Thymus (tissue), 2 donors: Measurements from ENCODE around the gene BRICD5. TPM values are rescaled to one million over a fixed set of nuclear protein-coding genes. Genes with fewer than 3 reads are reported as not detected.

Experiments
- polyA plus RNA-seq: library from polyadenylated mRNA; stranded (reverse); fragments of 200-250 nt; gene quantifications from one replicate; pipeline ENCODE4 v1.2.3, GENCODE V29; 2013
- total RNA-seq: library from RNA; stranded (reverse); fragments of 120-200 nt; gene quantifications from one replicate; pipeline ENCODE4 v1.2.4, GENCODE V29; 2013
- donor health status: healthy.

The BRICD5 gene
- total and polyA plus RNA-seq, 2 donors, result 4.0 to 21.3 TPM

Other genes with a start within 250 kb of the BRICD5 start
- gene RPS2, start 246.0 kb downstream of the BRICD5 start, total RNA-seq, result 2,266 TPM
- 2,485 TPM for gene RPS2, start 246.0 kb downstream of the BRICD5 start, polyA plus RNA-seq
- not detected for gene RNF151, start 244.0 kb downstream of the BRICD5 start, total RNA-seq
- 0.82 TPM for gene RNF151, start 244.0 kb downstream of the BRICD5 start, polyA plus RNA-seq
- gene TBL3, start 238.8 kb downstream of the BRICD5 start, total RNA-seq, result 28.4 TPM
- 52.3 TPM for gene TBL3, start 238.8 kb downstream of the BRICD5 start, polyA plus RNA-seq
- 2.2 TPM for gene NOXO1, start 229.4 kb downstream of the BRICD5 start, total RNA-seq
- gene NOXO1, start 229.4 kb downstream of the BRICD5 start, polyA plus RNA-seq, result 5.7 TPM
- 16.1 TPM for gene GFER, start 226.7 kb downstream of the BRICD5 start, total RNA-seq
- 28.0 TPM for gene GFER, start 226.7 kb downstream of the BRICD5 start, polyA plus RNA-seq
- 1.2 TPM for gene SYNGR3, start 220.9 kb downstream of the BRICD5 start, total RNA-seq
- gene SYNGR3, start 220.9 kb downstream of the BRICD5 start, polyA plus RNA-seq, result 2.7 TPM
- gene ZNF598, start 201.0 kb downstream of the BRICD5 start, total RNA-seq, result 5.7 TPM
- gene ZNF598, start 201.0 kb downstream of the BRICD5 start, polyA plus RNA-seq, result 46.2 TPM
- gene NPW, start 191.1 kb downstream of the BRICD5 start, total RNA-seq, result 0.66 TPM
- 1.2 TPM for gene NPW, start 191.1 kb downstream of the BRICD5 start, polyA plus RNA-seq
- 6.3 TPM for gene NHERF2, start 184.0 kb downstream of the BRICD5 start, total RNA-seq
- 23.4 TPM for gene NHERF2, start 184.0 kb downstream of the BRICD5 start, polyA plus RNA-seq
- gene NTHL1, start 163.0 kb downstream of the BRICD5 start, total RNA-seq, result 32.7 TPM
- 32.7 TPM for gene NTHL1, start 163.0 kb downstream of the BRICD5 start, polyA plus RNA-seq
- gene TSC2, start 162.9 kb downstream of the BRICD5 start, total RNA-seq, result 22.7 TPM
- gene TSC2, start 162.9 kb downstream of the BRICD5 start, polyA plus RNA-seq, result 61.8 TPM
- gene PKD1, start 75.0 kb downstream of the BRICD5 start, total RNA-seq, result 13.4 TPM
- gene PKD1, start 75.0 kb downstream of the BRICD5 start, polyA plus RNA-seq, result 35.3 TPM
- gene RAB26, start 62.2 kb downstream of the BRICD5 start, total RNA-seq, result 0.28 TPM
- 2.6 TPM for gene RAB26, start 62.2 kb downstream of the BRICD5 start, polyA plus RNA-seq
- 22.3 TPM for gene TRAF7, start 55.1 kb downstream of the BRICD5 start, total RNA-seq
- 23.9 TPM for gene TRAF7, start 55.1 kb downstream of the BRICD5 start, polyA plus RNA-seq
- gene CASKIN1, start 14.3 kb downstream of the BRICD5 start, total RNA-seq, result 0.05 TPM
- 0.48 TPM for gene CASKIN1, start 14.3 kb downstream of the BRICD5 start, polyA plus RNA-seq
- gene MLST8, start 5.4 kb downstream of the BRICD5 start, total RNA-seq, result 20.3 TPM
- gene MLST8, start 5.4 kb downstream of the BRICD5 start, polyA plus RNA-seq, result 34.6 TPM
- gene PGP, start 4.0 kb upstream of the BRICD5 start, total RNA-seq, result 12.4 TPM
- 12.9 TPM for gene PGP, start 4.0 kb upstream of the BRICD5 start, polyA plus RNA-seq
- gene E4F1, start 12.7 kb upstream of the BRICD5 start, total RNA-seq, result 26.5 TPM
- 42.3 TPM for gene E4F1, start 12.7 kb upstream of the BRICD5 start, polyA plus RNA-seq
- 0.99 TPM for gene DNASE1L2, start 25.6 kb upstream of the BRICD5 start, total RNA-seq
- 3.5 TPM for gene DNASE1L2, start 25.6 kb upstream of the BRICD5 start, polyA plus RNA-seq
- gene ECI1, start 40.7 kb upstream of the BRICD5 start, total RNA-seq, result 31.1 TPM
- 47.0 TPM for gene ECI1, start 40.7 kb upstream of the BRICD5 start, polyA plus RNA-seq
- gene RNPS1, start 57.3 kb upstream of the BRICD5 start, total RNA-seq, result 87.2 TPM
- gene RNPS1, start 57.3 kb upstream of the BRICD5 start, polyA plus RNA-seq, result 130 TPM
- 8.4 TPM for gene ABCA3, start 129.9 kb upstream of the BRICD5 start, total RNA-seq
- gene ABCA3, start 129.9 kb upstream of the BRICD5 start, polyA plus RNA-seq, result 8.6 TPM
- gene CCNF, start 218.6 kb upstream of the BRICD5 start, total RNA-seq, result 22.7 TPM
- gene CCNF, start 218.6 kb upstream of the BRICD5 start, polyA plus RNA-seq, result 4.0 TPM
- 11.0 TPM for gene TEDC2, start 249.2 kb upstream of the BRICD5 start, total RNA-seq
- gene TEDC2, start 249.2 kb upstream of the BRICD5 start, polyA plus RNA-seq, result 1.8 TPM